Activated naive CD4-positive, alpha-beta T cell treated with anti-CD3 and anti-CD28 coated beads, Interleukin-2, amount 10 ng/mL, durations not matched to agents 7 days and 5 days (primary cell): ENCODE measurements around the gene ENTPD8.

Source experiments
- CTCF ChIA-PET: fragments of 350-600 bp; sonication (Branson Sonifier 250); formaldehyde crosslinking; loops from one replicate; lab custom pipeline; 2021; ENCODE audit warnings: antibody characterized with exemption; lab: Charles Lee
- DNase-seq: peaks from one replicate; pipeline ENCODE4 v3.0.0-alpha.2; 2020
- H3K27ac Mint-ChIP-seq: one replicate; pipeline ENCODE4 v1.8.0; 2021; ENCODE audit warnings: mild to moderate bottlenecking, moderate library complexity, mixed read lengths
- H3K27me3 Mint-ChIP-seq: one replicate; pipeline ENCODE4 v1.8.0; 2021; ENCODE audit warnings: mild to moderate bottlenecking, mixed read lengths
- H3K36me3 Mint-ChIP-seq: one replicate; pipeline ENCODE4 v1.8.0; 2021; ENCODE audit warnings: mixed read lengths
- H3K4me1 Mint-ChIP-seq: one replicate; pipeline ENCODE4 v1.8.0; 2021; ENCODE audit warnings: mixed read lengths
- H3K4me3 Mint-ChIP-seq: one replicate; pipeline ENCODE4 v1.8.0; 2021; ENCODE audit warnings: mild to moderate bottlenecking, moderate library complexity, mixed read lengths
- H3K9me3 Mint-ChIP-seq: one replicate; pipeline ENCODE4 v1.8.0; 2021; ENCODE audit warnings: mixed read lengths

Gene ENTPD8, protein sequence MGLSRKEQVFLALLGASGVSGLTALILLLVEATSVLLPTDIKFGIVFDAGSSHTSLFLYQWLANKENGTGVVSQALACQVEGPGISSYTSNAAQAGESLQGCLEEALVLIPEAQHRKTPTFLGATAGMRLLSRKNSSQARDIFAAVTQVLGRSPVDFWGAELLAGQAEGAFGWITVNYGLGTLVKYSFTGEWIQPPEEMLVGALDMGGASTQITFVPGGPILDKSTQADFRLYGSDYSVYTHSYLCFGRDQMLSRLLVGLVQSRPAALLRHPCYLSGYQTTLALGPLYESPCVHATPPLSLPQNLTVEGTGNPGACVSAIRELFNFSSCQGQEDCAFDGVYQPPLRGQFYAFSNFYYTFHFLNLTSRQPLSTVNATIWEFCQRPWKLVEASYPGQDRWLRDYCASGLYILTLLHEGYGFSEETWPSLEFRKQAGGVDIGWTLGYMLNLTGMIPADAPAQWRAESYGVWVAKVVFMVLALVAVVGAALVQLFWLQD

DNA sequence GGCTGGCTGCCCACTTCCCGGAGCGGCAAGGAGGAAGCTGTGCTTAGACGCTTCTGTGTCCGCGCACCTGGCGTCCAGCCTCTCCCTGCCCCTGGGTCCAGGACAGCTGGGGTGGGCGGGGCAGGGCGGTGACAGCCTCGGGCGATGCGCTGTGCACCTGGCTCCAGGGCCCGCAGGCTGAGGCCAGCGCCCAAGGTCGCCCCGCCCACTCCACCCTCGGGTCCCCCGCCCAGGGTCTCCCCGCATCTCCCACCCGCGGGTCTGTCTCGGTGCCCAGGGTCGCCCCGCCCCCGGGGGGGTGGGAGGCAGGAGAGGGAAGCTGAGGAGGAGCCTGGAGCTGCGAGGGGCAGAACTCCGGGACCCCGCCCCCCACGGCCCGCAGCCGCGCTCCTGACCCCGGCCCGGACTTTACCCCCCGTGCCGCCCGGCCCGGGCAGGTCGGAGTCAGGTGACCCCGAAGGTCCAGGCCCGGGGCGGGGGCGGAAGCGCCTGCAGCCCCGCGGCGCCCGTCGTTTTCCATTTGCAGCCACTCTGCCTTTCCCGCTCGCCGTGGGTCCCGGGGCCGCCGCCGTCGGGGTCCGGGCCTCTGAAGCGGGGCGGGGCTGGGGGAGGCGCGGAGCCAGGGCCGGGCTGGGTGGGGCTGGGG lies at the start of gene ENTPD8:
Gene ENTPD8 (minus strand): TSS at position 69 of the 646 bp plus-strand sequence. CDS start 3,072 bp downstream, outside the sequence.
- CTCF ChIA-PET: no interaction called here
- peak within 1 kb of the TSS; percentile 36 for H3K4me3 Mint-ChIP-seq
- H3K9me3 Mint-ChIP-seq: no peaks in the 10 kb centered on the region
- peaks cover 47% of the 10 kb centered on the region for H3K27me3 Mint-ChIP-seq
- DNase-seq: no peak
- H3K4me1 Mint-ChIP-seq: peaks cover 18% of the 10 kb centered on the region
- H3K36me3 Mint-ChIP-seq: no peaks in the 10 kb centered on the region
- no peak within 1 kb of the TSS for H3K27ac Mint-ChIP-seq

DNA sequence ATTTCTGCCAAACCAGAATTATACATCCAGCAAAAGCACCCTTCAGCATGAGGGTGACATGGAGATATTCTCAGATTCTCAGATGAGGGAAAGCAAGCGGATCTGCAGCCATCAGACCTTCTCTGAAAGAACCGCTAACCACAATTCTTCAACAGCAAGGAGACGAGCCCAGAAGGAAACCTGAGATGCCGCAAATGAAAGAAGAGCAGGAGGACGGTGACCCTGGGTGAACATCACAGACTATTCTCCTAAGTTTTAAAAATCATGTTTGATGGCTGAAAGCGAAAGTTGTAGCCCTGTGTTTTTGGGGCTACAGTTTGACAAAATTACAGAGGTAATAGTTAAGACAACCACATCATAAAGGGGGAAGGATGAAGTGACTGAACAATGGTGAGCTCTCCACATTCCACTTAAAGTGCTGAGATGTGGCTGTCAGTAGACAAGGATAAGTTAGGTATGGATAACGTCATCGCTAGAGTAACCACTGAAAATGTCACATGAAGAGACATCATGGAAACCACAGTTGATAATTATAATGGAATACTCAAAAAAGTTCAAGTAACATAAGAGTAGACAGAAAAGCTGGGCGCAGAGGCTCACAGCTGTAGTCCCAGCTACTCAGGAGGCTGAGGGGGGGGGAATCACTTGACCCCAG lies 49.5 kb upstream of the ENTPD8 start:
- Mint-ChIP-seq H3K27ac (no peak overlapping the region), H3K4me3 (no peak overlapping the region), H3K4me1 (peaks cover 11% of the 10 kb centered on the region), H3K36me3 (no peaks in the 10 kb centered on the region), H3K9me3 (no peaks in the 10 kb centered on the region), H3K27me3 (no peaks in the 10 kb centered on the region)
- CTCF ChIA-PET: interaction anchor here (1.6 kb wide), 1 partner anchor 68 kb away, joined by 4 read pairs; the partner anchor contains the start of genes EXD3 and NOXA1
- DNase-seq: no peak

DNA sequence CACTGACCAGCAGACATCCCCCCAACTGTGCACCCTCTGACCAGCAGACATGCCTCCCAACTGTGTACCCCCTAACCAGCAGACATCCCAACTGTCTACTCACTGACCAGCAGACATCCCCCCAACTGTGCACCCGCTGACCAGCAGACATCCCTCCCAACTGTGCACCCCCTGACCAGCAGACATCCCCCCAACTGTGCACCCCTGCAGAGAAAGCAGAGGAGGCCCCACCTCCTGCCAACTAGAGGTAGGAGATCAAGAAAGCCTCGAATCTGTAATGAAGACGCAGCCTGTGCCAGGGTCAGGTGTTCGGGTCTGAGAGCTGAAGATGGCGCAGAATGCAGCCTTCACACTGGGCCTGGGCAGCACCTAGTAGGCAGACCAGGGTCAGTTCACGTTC lies 47.7 kb upstream of the ENTPD8 start:
- CTCF ChIA-PET: no interaction called here
- Mint-ChIP-seq H3K4me1 (peaks cover 6% of the 10 kb centered on the region), H3K9me3 (no peaks in the 10 kb centered on the region), H3K27ac (no peak overlapping the region), H3K4me3 (no peak overlapping the region), H3K27me3 (no peaks in the 10 kb centered on the region), H3K36me3 (no peaks in the 10 kb centered on the region)
- DNase-seq: no peak

DNA sequence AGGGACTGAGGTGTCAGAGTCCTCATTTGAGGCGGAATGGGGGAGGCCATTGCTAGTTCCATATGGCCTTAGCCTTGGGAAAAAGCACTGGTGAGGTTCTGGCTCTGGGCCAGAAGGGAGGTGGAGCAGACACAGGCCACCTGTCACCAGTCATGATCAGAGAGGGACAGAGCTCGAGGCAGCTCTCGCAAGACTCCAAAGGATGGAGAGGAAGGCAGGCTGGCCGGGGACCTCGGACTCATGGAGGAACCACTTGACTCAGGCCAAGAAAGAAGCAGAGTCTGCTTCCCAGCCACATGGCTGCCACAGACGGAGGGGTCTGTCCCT lies 47.1 kb upstream of the ENTPD8 start:
- H3K4me3 Mint-ChIP-seq: no peak overlapping the region
- H3K27me3 Mint-ChIP-seq: no peaks in the 10 kb centered on the region
- no peak overlapping the region for H3K27ac Mint-ChIP-seq
- DNase-seq: no peak
- no peaks in the 10 kb centered on the region for H3K9me3 Mint-ChIP-seq
- H3K36me3 Mint-ChIP-seq: no peaks in the 10 kb centered on the region
- H3K4me1 Mint-ChIP-seq: peaks cover 5% of the 10 kb centered on the region
- CTCF ChIA-PET: no interaction called here

DNA sequence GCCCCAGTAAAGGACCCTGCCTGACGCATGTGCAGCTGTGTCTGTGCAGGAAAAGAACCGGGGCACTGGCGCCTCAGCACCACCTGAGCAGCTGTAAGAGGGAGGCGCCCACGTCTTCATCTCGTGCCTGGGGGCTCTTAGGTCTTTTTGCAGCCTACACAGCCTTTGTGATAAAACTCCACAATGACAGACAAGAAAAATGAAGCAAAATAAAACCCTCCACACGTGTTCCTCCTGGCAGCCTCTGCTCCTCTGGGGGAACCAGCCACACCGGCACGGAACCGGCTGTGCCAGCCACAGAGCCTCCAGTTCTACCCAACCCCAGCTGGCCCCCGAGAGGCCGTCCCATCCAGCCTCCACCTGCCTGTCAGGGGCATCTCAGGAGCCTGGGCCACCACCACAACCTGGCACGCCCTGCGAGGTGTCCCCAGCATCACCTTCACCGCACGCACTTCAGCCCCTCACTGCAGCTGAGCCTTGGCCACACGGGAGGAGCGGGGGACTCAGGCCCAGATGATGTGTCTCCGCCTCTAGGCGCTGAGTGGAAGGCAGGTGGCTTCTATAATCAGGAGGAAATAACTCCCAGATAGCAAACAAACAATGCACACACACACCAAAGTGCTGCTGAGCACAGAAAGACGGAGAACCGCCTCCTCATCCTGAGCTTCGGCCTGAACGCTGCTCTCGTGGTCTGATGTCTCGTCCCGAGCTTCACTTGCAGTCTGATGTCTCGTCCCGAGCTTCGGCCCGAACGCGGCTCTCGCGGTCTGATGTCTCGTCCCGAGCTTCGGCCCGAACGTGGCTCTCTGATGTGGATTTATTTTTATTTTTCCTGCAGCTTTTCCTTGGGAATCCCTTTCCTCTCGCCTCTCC lies 46.5 kb upstream of the ENTPD8 start:
- Mint-ChIP-seq H3K27ac (peak overlapping the region; percentile 4), H3K36me3 (no peaks in the 10 kb centered on the region), H3K9me3 (no peaks in the 10 kb centered on the region), H3K27me3 (no peaks in the 10 kb centered on the region), H3K4me1 (peaks cover 5% of the 10 kb centered on the region), H3K4me3 (no peak overlapping the region)
- CTCF ChIA-PET: no interaction called here
- no peak for DNase-seq

DNA sequence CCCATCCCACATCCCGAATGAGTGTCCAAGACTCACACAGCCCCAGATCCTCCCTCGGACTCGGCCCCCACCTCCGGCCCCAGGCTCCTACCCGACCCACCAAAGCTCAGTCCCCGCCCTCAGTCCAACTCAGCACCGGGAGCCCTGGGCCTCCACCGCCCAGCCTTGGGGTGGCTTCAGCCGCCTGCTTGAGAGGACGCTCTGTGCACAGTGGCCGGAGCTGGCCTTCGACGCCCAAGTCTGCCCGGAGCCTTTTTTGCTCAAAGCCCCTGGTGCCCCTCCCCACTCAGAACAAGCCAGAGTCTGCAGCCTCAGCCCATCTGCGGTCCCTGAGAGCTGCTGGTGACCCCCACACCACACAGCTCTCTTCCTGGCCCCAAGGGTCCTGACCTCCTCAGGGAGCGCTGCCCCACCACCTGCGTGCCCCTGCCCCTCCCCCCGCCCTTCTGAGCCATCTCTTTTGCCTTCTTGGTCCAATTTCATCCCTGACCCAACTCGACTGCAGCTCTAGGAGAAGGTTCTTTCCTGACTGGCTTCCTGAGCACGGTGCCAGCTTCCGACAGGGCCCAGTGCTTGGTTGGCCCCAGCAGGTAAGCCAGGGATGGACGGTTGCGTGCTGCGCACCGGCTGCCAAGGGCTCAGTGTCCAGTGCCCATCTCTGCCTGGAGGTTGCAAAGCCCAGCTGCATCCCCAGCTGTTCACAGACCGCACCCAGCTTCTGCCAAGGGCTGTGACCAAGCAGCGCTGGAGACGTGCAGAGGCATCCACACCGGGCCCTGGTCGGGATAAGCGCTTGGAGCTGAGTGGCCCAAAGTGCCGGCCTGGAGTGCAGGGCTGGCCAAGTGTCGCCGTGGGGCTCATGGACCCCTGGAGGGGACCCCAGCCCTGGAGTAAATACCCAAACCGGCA lies 45.6 kb upstream of the ENTPD8 start:
- CTCF ChIA-PET: no interaction called here
- Mint-ChIP-seq H3K27me3 (no peaks in the 10 kb centered on the region), H3K27ac (no peak overlapping the region), H3K9me3 (no peaks in the 10 kb centered on the region), H3K4me1 (peaks cover 10% of the 10 kb centered on the region), H3K4me3 (no peak overlapping the region), H3K36me3 (no peaks in the 10 kb centered on the region)
- no peak for DNase-seq

DNA sequence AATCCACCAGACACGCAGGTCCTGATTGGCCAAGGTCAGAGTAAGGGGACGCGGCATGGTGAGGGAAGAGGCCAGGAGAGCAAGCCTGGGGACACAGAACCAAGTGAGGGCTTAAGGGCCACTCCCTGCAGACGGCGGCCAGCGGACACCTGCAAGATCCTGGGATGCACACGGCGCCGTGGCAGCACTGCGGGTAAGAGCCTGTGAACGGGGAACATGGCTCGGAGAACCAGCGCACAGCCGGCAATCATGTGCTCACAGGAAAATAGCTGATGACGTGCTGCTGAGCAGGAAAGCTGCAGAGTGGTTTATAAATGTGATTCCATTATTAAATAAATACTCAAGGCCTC lies 45.0 kb upstream of the ENTPD8 start:
- DNase-seq: no peak
- Mint-ChIP-seq H3K27ac (no peak overlapping the region), H3K4me3 (no peak overlapping the region), H3K27me3 (no peaks in the 10 kb centered on the region), H3K36me3 (no peaks in the 10 kb centered on the region), H3K4me1 (peaks cover 15% of the 10 kb centered on the region), H3K9me3 (no peaks in the 10 kb centered on the region)
- CTCF ChIA-PET: no interaction called here

DNA sequence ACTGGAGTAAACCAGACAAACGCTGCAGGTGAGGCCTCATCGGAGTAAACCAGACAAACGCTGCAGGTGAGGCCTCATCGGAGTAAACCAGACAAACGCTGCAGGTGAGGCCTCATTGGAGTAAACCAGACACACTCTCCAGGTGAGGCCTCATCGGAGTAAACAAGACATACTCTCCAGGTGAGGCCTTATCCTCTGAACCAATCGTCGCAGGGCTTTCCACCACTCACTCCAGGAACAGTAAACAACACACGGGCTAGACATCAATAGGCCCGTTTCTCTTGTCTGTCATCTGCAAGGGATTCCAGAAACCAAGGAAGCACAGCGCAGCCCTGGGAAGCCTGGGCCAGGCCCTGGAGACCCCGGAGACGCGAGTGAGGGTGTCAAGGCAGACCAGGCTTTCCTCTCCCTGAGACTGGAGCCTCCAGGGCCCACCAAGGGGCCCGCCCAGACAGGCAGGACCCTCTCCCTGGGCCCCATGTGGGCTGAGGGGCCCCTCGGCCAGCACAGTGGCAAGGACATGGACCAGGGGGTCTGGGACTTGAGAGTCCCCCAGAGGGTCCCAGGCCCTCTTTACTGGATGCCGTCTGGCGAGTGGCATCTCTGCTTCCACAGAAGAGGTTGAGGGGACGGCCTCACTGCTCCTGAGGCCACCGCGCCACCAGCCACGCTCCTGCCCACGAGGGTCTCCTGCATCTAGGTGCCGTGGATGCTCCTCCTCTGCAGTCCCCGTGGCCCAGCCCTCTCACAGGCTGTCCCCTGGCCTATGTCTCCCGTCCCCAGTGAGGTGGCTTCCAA lies 44.4 kb upstream of the ENTPD8 start:
- peaks cover 12% of the 10 kb centered on the region for H3K4me1 Mint-ChIP-seq
- H3K9me3 Mint-ChIP-seq: no peaks in the 10 kb centered on the region
- no peaks in the 10 kb centered on the region for H3K36me3 Mint-ChIP-seq
- CTCF ChIA-PET: no interaction called here
- H3K27ac Mint-ChIP-seq: no peak overlapping the region
- H3K4me3 Mint-ChIP-seq: no peak overlapping the region
- no peak for DNase-seq
- H3K27me3 Mint-ChIP-seq: no peaks in the 10 kb centered on the region

DNA sequence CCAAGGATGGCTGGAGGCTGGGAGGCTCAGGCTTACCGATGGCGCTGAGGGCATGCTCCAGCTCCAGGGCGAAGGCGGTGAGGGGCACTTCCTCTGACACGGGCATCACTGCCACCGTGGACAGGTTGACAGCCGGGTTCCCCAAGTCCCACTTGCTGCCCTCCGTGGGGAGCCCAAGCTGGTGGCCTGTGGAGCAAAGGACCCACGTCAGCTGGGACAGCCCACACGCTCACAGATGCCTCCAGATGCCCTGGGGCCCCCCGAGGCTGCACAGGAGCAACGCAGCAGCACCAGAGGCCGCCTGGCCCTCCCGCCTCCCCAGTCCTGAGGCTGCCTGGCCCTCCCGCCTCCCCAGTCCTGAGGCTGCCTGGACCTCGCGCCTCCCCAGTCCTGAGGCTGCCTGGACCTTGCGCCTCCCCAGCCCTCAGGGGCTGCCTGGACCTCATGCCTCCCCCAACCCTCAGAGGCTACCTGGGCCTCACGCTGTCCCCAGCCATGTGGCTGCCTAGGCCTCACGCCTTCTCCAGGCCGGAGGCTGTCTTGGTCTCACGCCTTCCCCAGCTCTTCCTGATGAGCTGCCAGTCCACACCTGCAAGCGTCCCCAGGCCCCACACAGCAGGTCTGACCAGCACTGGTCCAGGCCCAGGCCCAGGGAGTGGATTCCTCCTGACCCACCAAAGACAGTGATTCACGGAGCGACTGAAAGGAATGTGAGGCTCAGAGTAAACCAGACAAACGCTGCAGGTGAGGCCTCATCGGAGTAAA lies 43.6 kb upstream of the ENTPD8 start:
- H3K27ac Mint-ChIP-seq: no peak overlapping the region
- DNase-seq: no peak
- no peaks in the 10 kb centered on the region for H3K27me3 Mint-ChIP-seq
- H3K4me3 Mint-ChIP-seq: no peak overlapping the region
- no peaks in the 10 kb centered on the region for H3K9me3 Mint-ChIP-seq
- CTCF ChIA-PET: no interaction called here
- peaks cover 10% of the 10 kb centered on the region for H3K4me1 Mint-ChIP-seq
- no peaks in the 10 kb centered on the region for H3K36me3 Mint-ChIP-seq

DNA sequence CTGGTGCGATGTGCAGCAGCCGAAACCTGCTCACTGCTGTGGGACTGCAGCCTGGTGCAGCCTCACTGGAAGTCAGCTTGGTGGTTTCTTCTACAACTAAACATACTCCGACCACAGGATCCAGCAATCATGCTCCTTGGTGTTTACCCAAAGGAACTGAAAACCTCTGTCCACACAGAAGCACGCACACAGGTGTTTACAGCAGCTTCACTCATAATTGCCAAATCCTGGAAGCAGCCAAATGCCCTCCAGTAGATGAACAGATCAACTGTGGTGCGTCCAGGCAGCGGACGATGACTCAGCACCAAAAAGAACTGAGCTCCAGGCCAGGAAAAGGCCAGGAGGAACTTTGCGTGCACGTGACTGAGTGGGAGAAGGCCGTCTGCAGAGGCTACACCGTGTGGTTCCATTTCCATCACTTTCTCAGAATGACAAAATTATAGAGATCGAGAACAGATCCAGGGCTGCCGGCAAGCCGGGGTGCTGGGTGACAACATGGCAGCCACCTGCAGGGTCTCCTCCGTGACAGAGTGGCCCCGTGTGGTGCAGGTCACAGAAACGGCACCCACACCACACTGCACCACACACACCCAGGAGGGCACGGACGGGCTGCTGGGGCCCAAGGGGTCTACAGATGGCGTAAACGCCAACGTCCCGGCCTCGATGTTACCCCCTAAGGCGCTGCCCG lies 41.1 kb upstream of the ENTPD8 start:
- no peaks in the 10 kb centered on the region for H3K9me3 Mint-ChIP-seq
- H3K27me3 Mint-ChIP-seq: no peaks in the 10 kb centered on the region
- no peaks in the 10 kb centered on the region for H3K36me3 Mint-ChIP-seq
- no peak for DNase-seq
- CTCF ChIA-PET: interaction anchor here (0.8 kb wide), 1 partner anchor 38 kb away, joined by 3 read pairs; no protein-coding TSS in a partner anchor
- H3K4me3 Mint-ChIP-seq: no peak overlapping the region
- peaks cover 10% of the 10 kb centered on the region for H3K4me1 Mint-ChIP-seq
- H3K27ac Mint-ChIP-seq: no peak overlapping the region

DNA sequence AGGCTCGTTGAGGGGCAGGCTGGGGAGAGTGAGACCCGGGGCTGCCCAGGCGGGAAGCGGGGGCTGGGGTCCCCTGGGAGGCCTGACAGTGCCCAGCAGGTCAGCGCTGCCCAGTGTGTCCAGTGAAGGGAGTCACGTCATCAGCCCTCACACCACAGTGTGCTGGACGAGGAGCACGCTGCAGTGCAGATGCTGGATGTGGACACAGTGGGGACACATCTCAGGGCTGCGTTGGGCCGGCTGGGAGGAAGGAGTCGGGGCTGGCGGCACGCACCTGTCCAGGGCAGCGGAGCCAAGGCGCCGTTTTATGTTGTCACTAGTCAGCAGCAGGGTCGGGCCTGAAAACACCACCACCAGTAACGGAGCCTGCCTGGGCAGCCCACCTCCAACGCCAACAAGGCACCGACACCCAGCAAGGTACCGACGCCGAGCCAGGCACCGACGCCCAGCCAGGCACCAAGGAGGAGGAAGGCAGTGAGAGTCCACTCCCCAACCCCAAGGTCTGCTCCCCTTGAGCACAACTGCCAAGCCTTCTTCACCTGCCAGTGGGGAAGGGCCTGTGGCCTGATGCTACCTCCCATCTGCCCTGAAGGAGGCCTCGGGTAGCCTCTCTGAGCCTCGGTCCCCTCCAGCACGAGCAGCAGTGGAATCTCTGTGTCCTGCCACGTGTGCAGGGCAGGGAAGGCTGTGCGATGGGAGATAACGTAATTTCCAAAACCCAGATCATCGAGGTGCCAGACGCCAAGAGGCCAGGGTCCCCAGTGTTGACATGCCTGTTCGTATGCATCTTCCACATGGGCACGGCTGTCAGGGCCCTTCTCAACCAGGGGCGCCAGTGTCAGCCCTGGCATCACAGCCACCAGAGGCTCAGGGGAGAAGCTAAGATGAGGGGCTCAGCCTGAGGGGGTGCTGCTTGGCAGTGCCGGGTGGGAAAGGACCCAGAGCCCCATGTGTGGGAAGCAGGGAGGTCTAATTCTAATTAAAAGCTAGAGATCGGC lies 39.8 kb upstream of the ENTPD8 start:
- Mint-ChIP-seq H3K4me1 (peaks cover 10% of the 10 kb centered on the region), H3K36me3 (peaks cover 2% of the 10 kb centered on the region), H3K4me3 (no peak overlapping the region)

More for the DNA sequence above, 39.8 kb upstream of the ENTPD8 start:
- Mint-ChIP-seq H3K27ac (no peak overlapping the region), H3K9me3 (peaks cover 6% of the 10 kb centered on the region), H3K27me3 (no peaks in the 10 kb centered on the region)
- CTCF ChIA-PET: no interaction called here
- DNase-seq: no peak
